Subcutaneous abdominal adipose tissue (tissue), 5 donors: ENCODE measurements around the gene TRMT6.

ENCODE experiments used
- H3K27ac ChIP-seq: one replicate; pipeline ENCODE4 v1.7.0; 2013; ENCODE audit warnings: low read depth, mild to moderate bottlenecking, inconsistent platforms, low read length, moderate library complexity
- H3K27me3 ChIP-seq, 5 donors: one replicate each; pipeline ENCODE4 v1.7.0; 2013; ENCODE audit warnings: low read length in 5 of 5, inconsistent platforms in 1 of 5; ENCODE audit not compliant: control insufficient read depth in 5 of 5, insufficient read depth in 4 of 5
- H3K36me3 ChIP-seq, 5 donors: one replicate each; pipeline ENCODE4 v1.7.0; 2013; ENCODE audit warnings: low read length in 5 of 5; ENCODE audit not compliant: control insufficient read depth in 5 of 5, insufficient read depth in 5 of 5
- H3K4me1 ChIP-seq, 5 donors: one replicate each; pipeline ENCODE4 v1.7.0; 2013; ENCODE audit warnings: low read length in 5 of 5, mild to moderate bottlenecking in 3 of 5, moderate library complexity in 1 of 5; ENCODE audit not compliant: control insufficient read depth in 5 of 5, insufficient read depth in 5 of 5
- H3K4me3 ChIP-seq, 5 donors: one replicate each; pipeline ENCODE4 v1.7.0; 2013; ENCODE audit warnings: low read length in 5 of 5, low read depth in 1 of 5
- H3K9ac ChIP-seq, 5 donors: one replicate each; pipeline ENCODE4 v1.7.0; 2013; ENCODE audit warnings: low read length in 5 of 5, mild to moderate bottlenecking in 4 of 5, moderate library complexity in 3 of 5
- H3K9me3 ChIP-seq, 5 donors: one replicate each; pipeline ENCODE4 v1.7.0; 2013; ENCODE audit warnings: low read length in 5 of 5; ENCODE audit not compliant: control insufficient read depth in 5 of 5
- donor health status: healthy.
- donor health status: healthy.
- donor health status: healthy.
- donor health status: healthy.
- donor health status: healthy.

TRMT6 gene

DNA sequence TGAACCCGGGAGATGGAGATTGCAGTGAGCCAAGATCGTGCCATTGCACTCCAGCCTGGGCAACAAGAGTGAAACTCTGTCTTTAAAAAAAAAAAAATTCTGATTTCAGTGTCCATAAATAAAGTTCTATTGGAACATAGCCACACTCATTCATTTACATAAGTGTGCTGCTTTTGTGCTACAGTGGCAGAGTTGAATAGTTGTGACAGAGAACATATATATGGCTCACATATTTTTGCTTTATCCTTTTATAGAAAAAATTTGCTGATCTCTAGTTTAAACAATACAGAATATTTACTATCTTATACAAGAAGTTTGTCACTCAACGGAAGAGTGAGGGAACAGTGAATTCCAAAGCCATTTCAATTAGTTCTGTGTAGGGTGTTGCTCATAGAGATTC, 18.1 kb upstream of the TRMT6 start:
- H3K4me3 ChIP-seq = no peak overlapping the region
- no peak overlapping the region for H3K9ac ChIP-seq
- peaks cover 10 to 27% (median 17%) of the 10 kb centered on the region in 5 donors for H3K36me3 ChIP-seq
- no peaks in the 10 kb centered on the region for H3K9me3 ChIP-seq
- no peak overlapping the region for H3K27ac ChIP-seq
- H3K4me1 ChIP-seq = no peaks in the 10 kb centered on the region
- no peaks in the 10 kb centered on the region for H3K27me3 ChIP-seq

DNA sequence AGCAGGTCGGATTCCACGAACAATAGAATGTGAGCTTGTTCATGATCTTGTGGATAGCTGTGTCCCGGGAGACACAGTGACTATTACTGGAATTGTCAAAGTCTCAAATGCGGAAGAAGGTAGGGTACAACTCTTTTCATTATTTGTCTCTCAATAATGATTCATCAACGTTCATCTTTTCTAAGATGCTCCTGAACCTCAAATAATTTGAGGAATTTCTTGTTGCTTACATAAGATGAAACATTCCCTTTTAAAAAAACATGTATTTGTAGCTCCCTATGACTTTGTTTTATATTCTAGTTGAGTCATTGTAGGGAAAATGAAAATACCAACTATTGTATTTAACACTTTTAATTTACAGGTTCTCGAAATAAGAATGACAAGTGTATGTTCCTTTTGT, 17.1 kb upstream of the TRMT6 start:
- H3K4me1 ChIP-seq = no peaks in the 10 kb centered on the region
- H3K27me3 ChIP-seq = no peaks in the 10 kb centered on the region
- no peak overlapping the region for H3K9ac ChIP-seq
- no peak overlapping the region for H3K27ac ChIP-seq
- H3K4me3 ChIP-seq = no peak overlapping the region
- peaks cover 10 to 20% (median 11%) of the 10 kb centered on the region in 5 donors for H3K36me3 ChIP-seq
- no peaks in the 10 kb centered on the region for H3K9me3 ChIP-seq

DNA sequence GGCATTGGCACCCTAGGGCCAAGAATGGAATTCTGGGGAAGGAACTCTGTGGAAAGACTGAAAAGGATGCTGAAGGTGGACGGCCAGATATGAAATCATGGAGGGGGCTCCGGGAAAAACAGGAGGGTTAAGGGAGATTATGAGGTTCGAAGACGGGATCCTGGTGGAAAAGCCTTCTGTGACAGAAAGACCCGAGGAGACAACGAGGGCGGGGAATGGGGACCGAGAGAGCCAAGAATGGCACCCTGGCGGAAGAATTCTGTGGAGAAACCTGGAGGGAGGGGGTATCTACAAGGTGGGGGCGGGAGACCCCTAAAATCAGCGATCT, 426 bp downstream of the TRMT6 start:
- Histone ChIP-seq H3K27me3 (no peaks in the 10 kb centered on the region), H3K9me3 (no peaks in the 10 kb centered on the region), H3K4me3 (peak overlapping the region; percentile 68 to 94 (median 92)), H3K4me1 (peaks cover 0 to 24% (median 18%) of the 10 kb centered on the region in 5 donors), H3K9ac (peak overlapping the region; percentile 66 to 90 (median 88)), H3K27ac (peak overlapping the region; percentile 71), H3K36me3 (peaks cover 14 to 26% (median 22%) of the 10 kb centered on the region in 5 donors)

- H3K36me3 ChIP-seq = peaks cover 15 to 36% (median 34%) of the 10 kb centered on the region in 5 donors
- H3K4me1 ChIP-seq = peaks cover 0 to 24% (median 18%) of the 10 kb centered on the region in 5 donors
- H3K27me3 ChIP-seq = no peaks in the 10 kb centered on the region
- H3K27ac ChIP-seq = no peak overlapping the region
- H3K4me3 ChIP-seq = no peak overlapping the region
- no peak overlapping the region for H3K9ac ChIP-seq
- H3K9me3 ChIP-seq = no peaks in the 10 kb centered on the region
These were observed 3.1 kb downstream of the TRMT6 start for GRCh38 chr20:5947276-5947675.

DNA sequence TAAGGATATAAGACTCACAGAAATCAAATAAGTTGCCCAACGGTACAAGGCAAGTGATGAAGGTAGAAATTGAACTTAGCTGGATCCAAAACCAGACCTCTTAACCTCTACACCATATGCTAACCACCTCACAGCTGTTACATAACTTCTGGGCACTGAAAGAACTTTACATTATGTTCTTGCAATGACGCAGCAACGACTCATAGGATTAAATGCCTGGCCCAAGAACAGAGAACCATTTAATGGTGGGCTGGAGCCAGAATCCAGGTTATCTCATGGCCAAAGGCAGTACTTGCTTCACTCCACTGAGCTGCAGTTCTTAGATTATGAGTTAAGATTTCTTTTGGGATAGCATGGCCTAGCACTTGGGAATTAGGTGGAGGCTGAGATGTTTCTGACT, 4.4 kb downstream of the TRMT6 start:
- peaks cover 0 to 15% (median 13%) of the 10 kb centered on the region in 5 donors for H3K4me1 ChIP-seq
- H3K27ac ChIP-seq = no peak overlapping the region
- H3K27me3 ChIP-seq = no peaks in the 10 kb centered on the region
- no peaks in the 10 kb centered on the region for H3K9me3 ChIP-seq
- H3K36me3 ChIP-seq = peaks cover 20 to 49% (median 48%) of the 10 kb centered on the region in 5 donors
- no peak overlapping the region for H3K4me3 ChIP-seq
- no peak overlapping the region for H3K9ac ChIP-seq

DNA sequence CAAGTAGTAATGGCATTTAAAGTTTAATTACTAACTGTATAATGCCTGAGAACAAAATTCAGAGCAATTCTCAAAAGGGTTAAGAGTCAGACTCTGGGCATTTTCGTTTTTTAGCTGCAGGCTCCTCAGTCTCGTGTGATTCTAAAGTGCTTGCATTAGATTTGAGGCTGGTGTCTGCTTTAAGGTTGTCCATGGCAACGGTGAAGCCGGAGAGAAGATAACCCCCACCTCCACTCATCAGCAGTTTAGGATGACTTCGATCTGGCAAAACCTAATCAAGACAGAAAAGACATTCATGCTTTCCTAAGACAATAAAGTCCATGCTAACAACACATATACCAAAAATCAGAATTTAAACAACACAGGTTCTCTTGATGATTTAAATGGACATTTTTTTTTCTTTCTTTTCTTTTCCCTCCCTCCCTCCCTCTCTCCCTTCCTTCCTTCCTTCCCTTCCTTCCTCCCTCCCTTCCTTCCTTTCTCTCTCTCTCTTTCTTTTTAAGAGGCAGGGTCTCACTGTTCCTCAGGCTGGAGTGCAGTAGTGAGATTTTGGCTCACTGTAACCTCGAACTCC, 11.8 kb downstream of the TRMT6 start:
- no peak overlapping the region for H3K9ac ChIP-seq
- H3K4me3 ChIP-seq = no peak overlapping the region
- no peaks in the 10 kb centered on the region for H3K9me3 ChIP-seq
- H3K27me3 ChIP-seq = no peaks in the 10 kb centered on the region
- H3K4me1 ChIP-seq = no peaks in the 10 kb centered on the region
- no peak overlapping the region for H3K27ac ChIP-seq
- H3K36me3 ChIP-seq = peaks cover 32 to 63% (median 57%) of the 10 kb centered on the region in 5 donors

DNA sequence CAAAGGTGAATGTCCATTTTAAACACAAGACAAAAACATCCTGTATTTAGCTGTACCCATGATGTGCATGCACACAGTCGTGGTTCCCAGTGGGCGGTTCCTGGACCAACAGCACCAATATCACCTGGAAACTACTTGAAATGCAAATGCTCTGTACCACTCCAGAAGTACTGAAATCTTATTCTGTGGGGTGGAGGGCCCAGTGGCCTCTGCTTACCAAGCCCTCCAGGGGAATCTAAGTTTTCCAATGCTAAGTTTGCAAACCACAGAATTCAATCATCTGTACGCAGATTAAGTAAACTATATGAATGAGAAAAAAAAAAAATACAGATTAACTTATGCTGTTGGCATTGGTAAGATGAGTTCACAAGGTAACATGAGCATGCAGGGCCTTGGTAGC, 14.1 kb downstream of the TRMT6 start:
- no peak overlapping the region for H3K9ac ChIP-seq
- H3K27me3 ChIP-seq = no peaks in the 10 kb centered on the region
- H3K4me3 ChIP-seq = no peak overlapping the region
- H3K4me1 ChIP-seq = no peaks in the 10 kb centered on the region
- H3K9me3 ChIP-seq = no peaks in the 10 kb centered on the region
- H3K27ac ChIP-seq = no peak overlapping the region
- H3K36me3 ChIP-seq = peaks cover 20 to 40% (median 34%) of the 10 kb centered on the region in 5 donors

GRCh38 chr20:5935384-5935783, 14.9 kb downstream of the TRMT6 start:
- peaks cover 20 to 32% (median 25%) of the 10 kb centered on the region in 5 donors for H3K36me3 ChIP-seq
- H3K27me3 ChIP-seq = no peaks in the 10 kb centered on the region
- H3K4me1 ChIP-seq = no peaks in the 10 kb centered on the region
- H3K9me3 ChIP-seq = no peaks in the 10 kb centered on the region
- no peak overlapping the region for H3K9ac ChIP-seq
- H3K27ac ChIP-seq = no peak overlapping the region
- H3K4me3 ChIP-seq = no peak overlapping the region

- Histone ChIP-seq H3K9me3 (no peaks in the 10 kb centered on the region), H3K4me1 (no peaks in the 10 kb centered on the region), H3K27me3 (no peaks in the 10 kb centered on the region), H3K4me3 (no peak overlapping the region), H3K36me3 (peaks cover 12 to 18% (median 13%) of the 10 kb centered on the region in 5 donors), H3K27ac (no peak overlapping the region), H3K9ac (no peak overlapping the region)
These were observed 16.4 kb downstream of the TRMT6 start for GRCh38 chr20:5933802-5934436.

DNA sequence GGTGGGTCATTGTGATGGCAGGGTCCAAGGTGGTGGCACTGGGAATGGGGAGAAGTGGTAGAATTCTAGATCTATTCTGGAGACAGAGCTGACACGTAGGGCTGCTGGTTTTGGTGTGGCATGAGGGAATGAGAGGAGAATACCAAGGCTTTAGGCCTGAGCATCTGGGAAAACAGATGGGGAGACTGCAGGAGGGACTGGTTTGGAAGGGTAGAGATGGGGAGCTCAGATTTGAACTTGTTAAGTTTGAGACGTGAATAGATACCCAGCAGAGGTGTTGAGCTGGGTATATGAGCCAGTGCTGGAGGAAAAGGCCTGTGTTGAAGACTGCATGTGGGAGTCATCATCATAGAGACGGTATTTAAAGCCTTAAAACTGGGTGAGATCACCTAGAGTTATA, 17.5 kb downstream of the TRMT6 start:
- Histone ChIP-seq H3K9ac (no peak overlapping the region), H3K36me3 (peaks cover 3 to 7% (median 4%) of the 10 kb centered on the region in 5 donors), H3K27ac (no peak overlapping the region), H3K27me3 (peaks cover 0 to 7% (median 0%) of the 10 kb centered on the region in 5 donors), H3K4me3 (no peak overlapping the region), H3K9me3 (no peaks in the 10 kb centered on the region), H3K4me1 (no peaks in the 10 kb centered on the region)
